SK-N-SH (cell line): ENCODE data around the gene UNC45A.

ENCODE experiments used
- CTCF ChIP-seq: fragments of 200-600 bp; sonication (generic); IDR thresholded peaks from 2 replicates; pipeline ENCODE4 v1.6.1; 2017; ENCODE audit warnings: antibody characterized with exemption, mild to moderate bottlenecking, moderate library complexity
- EZH2phosphoT487 ChIP-seq: fragments of 200-600 bp; sonication (generic); IDR thresholded peaks from 2 replicates; pipeline ENCODE4 v1.6.1; 2017; ENCODE audit warnings: low read depth, mixed run types, mild to moderate bottlenecking, antibody characterized with exemption, moderate library complexity, borderline replicate concordance
- FOSL2 ChIP-seq: IDR thresholded peaks from 2 replicates; pipeline ENCODE4 v1.4.0; 2012; ENCODE audit warnings: low read depth, mild to moderate bottlenecking, moderate library complexity, borderline replicate concordance
- MXI1 ChIP-seq: IDR thresholded peaks from 2 replicates; pipeline ENCODE4 v1.6.1; 2012; ENCODE audit warnings: mild to moderate bottlenecking, low read depth, low read length, improper control_type of control experiment
- ZBTB33 ChIP-seq: IDR thresholded peaks from 2 replicates; pipeline ENCODE4 v1.4.0; 2012; ENCODE audit warnings: low read depth, borderline replicate concordance
- TF ChIP-seq, protein P1 (sequence below): IDR thresholded peaks from 2 replicates; pipeline ENCODE4; 2012

- TF ChIP-seq CTCF: no peak
- no peak for TF ChIP-seq ZBTB33
- no peak for TF ChIP-seq EZH2phosphoT487
- TF ChIP-seq, protein P1, sequence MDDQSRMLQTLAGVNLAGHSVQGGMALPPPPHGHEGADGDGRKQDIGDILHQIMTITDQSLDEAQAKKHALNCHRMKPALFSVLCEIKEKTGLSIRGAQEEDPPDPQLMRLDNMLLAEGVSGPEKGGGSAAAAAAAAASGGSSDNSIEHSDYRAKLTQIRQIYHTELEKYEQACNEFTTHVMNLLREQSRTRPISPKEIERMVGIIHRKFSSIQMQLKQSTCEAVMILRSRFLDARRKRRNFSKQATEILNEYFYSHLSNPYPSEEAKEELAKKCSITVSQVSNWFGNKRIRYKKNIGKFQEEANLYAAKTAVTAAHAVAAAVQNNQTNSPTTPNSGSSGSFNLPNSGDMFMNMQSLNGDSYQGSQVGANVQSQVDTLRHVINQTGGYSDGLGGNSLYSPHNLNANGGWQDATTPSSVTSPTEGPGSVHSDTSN: no peak
- no peak for TF ChIP-seq MXI1
- no peak for TF ChIP-seq FOSL2
These were observed 22.7 kb downstream of the UNC45A start for GRCh38 chr15:90957791-90958190.
